ENCODE data around the gene NEGR1.
"Not testable (repeated sequence)": the region's sequence is repeated elsewhere in the genome, so short reads cannot be mapped to it uniquely, and the experiment has no call there.

NEGR1 gene

GRCh38 chr1:71956613-71957285, 325.6 kb downstream of the NEGR1 start:
- in situ Hi-C loops (cut with MboI; ENCODE audit: low sequenced_read_pairs) = no loop called here

GRCh38 chr1:71950579-71950978, 331.8 kb downstream of the NEGR1 start:
- in situ Hi-C loops (cut with MboI; ENCODE audit: low sequenced_read_pairs) = no loop called here

- in situ Hi-C loops (cut with MboI; ENCODE audit: low sequenced_read_pairs) = no loop called here
Measured at GRCh38 chr1:71949681-71950080, 332.7 kb downstream of the NEGR1 start.

- in situ Hi-C loops (cut with MboI; ENCODE audit: low sequenced_read_pairs) = no loop called here
Measured at GRCh38 chr1:71948561-71948960, 333.8 kb downstream of the NEGR1 start.

GRCh38 chr1:71944006-71944405, 338.3 kb downstream of the NEGR1 start:
- in situ Hi-C loops (cut with MboI; ENCODE audit: low sequenced_read_pairs) = no loop called here

- in situ Hi-C loops (cut with MboI; ENCODE audit: low sequenced_read_pairs) = no loop called here
Measured at GRCh38 chr1:71940261-71940660, 342.1 kb downstream of the NEGR1 start.

- in situ Hi-C loops (cut with MboI; ENCODE audit: low sequenced_read_pairs) = no loop called here
Measured at GRCh38 chr1:71930511-71930910, 351.8 kb downstream of the NEGR1 start.

- in situ Hi-C loops (cut with MboI; ENCODE audit: low sequenced_read_pairs) = no loop called here
Measured at GRCh38 chr1:71921935-71922559, 360.3 kb downstream of the NEGR1 start.

GRCh38 chr1:71921204-71921603, 361.1 kb downstream of the NEGR1 start:
- in situ Hi-C loops (cut with MboI; ENCODE audit: low sequenced_read_pairs) = no loop called here

GRCh38 chr1:71920556-71920955, 361.8 kb downstream of the NEGR1 start:
- in situ Hi-C loops (cut with MboI; ENCODE audit: low sequenced_read_pairs) = no loop called here

- in situ Hi-C loops (cut with MboI; ENCODE audit: low sequenced_read_pairs) = no loop called here
Measured at GRCh38 chr1:71919811-71920509, 362.4 kb downstream of the NEGR1 start.

GRCh38 chr1:71918630-71919029, 363.7 kb downstream of the NEGR1 start:
- in situ Hi-C loops (cut with MboI; ENCODE audit: low sequenced_read_pairs) = no loop called here

GRCh38 chr1:71916894-71917293, 365.4 kb downstream of the NEGR1 start:
- in situ Hi-C loops (cut with MboI; ENCODE audit: low sequenced_read_pairs) = no loop called here

- in situ Hi-C loops (cut with MboI; ENCODE audit: low sequenced_read_pairs) = no loop called here
Measured at GRCh38 chr1:71914626-71915025, 367.7 kb downstream of the NEGR1 start.

- in situ Hi-C loops (cut with MboI; ENCODE audit: low sequenced_read_pairs) = no loop called here
Measured at GRCh38 chr1:71908871-71909390, 373.4 kb downstream of the NEGR1 start.

- in situ Hi-C loops (cut with MboI; ENCODE audit: low sequenced_read_pairs) = no loop called here
Measured at GRCh38 chr1:71908303-71908702, 374.0 kb downstream of the NEGR1 start.

GRCh38 chr1:71899881-71900280, 382.5 kb downstream of the NEGR1 start:
- in situ Hi-C loops (cut with MboI; ENCODE audit: low sequenced_read_pairs) = no loop called here

- in situ Hi-C loops (cut with MboI; ENCODE audit: low sequenced_read_pairs) = not testable (repeated sequence)
Measured at GRCh38 chr1:71888166-71888565, 394.2 kb downstream of the NEGR1 start.

- in situ Hi-C loops (cut with MboI; ENCODE audit: low sequenced_read_pairs) = no loop called here
Measured at GRCh38 chr1:71885171-71885570, 397.2 kb downstream of the NEGR1 start.

GRCh38 chr1:71882637-71883036, 399.7 kb downstream of the NEGR1 start:
- in situ Hi-C loops (cut with MboI; ENCODE audit: low sequenced_read_pairs) = no loop called here

- in situ Hi-C loops (cut with MboI; ENCODE audit: low sequenced_read_pairs) = no loop called here
Measured at GRCh38 chr1:71882226-71882625, 400.1 kb downstream of the NEGR1 start.

GRCh38 chr1:71881611-71882010, 400.7 kb downstream of the NEGR1 start:
- in situ Hi-C loops (cut with MboI; ENCODE audit: low sequenced_read_pairs) = no loop called here

Data from hTERT RPE-1 (cell line).